Heart left ventricle (tissue), 16 donors: Measurements from ENCODE around the gene DOCK1. TPM values are rescaled to one million over a fixed set of nuclear protein-coding genes. Genes with fewer than 3 reads are reported as not detected.

Experiments used
- ATAC-seq, 4 donors: fragments of 200-7000 bp; cut with Tn5 transposase; one replicate each; pipeline ENCODE4 v1.9.1; 2020 to 2022; ENCODE audit warnings: moderate library complexity in 4 of 4, mild to moderate bottlenecking in 3 of 4, moderate number of reproducible peaks in 1 of 4
- DNase-seq, 5 donors: peaks; one replicate each; pipeline ENCODE4 v3.0.0-alpha.2; 2020
- H3K27ac ChIP-seq, 12 donors: fragments of 200-600 bp; sonication (generic) in 4 of 12; one replicate each; pipeline versions ENCODE4 v1.5.0 to v1.8.0; 2016 to 2022; ENCODE audit warnings: mild to moderate bottlenecking in 2 of 12
- H3K27me3 ChIP-seq, 9 donors: fragments of 200-600 bp; sonication (generic) in 2 of 9; one replicate each; pipeline versions ENCODE4 v1.5.1 to v1.8.0; 2016 to 2022; ENCODE audit warnings: mild to moderate bottlenecking in 3 of 9
- H3K36me3 ChIP-seq, 9 donors: fragments of 200-600 bp; sonication (generic) in 2 of 9; one replicate each; pipeline versions ENCODE4 v1.5.0 to v1.8.0; 2018 to 2022; ENCODE audit warnings: mild to moderate bottlenecking in 2 of 9
- H3K4me1 ChIP-seq, 12 donors: fragments of 200-600 bp; sonication (generic) in 4 of 12; one replicate each; pipeline versions ENCODE4 v1.5.0 to v1.8.0; 2016 to 2022; ENCODE audit warnings: mild to moderate bottlenecking in 3 of 12
- H3K4me3 ChIP-seq, 12 donors: fragments of 200-600 bp; sonication (generic) in 4 of 12; one replicate each; pipeline versions ENCODE4 v1.5.0 to v1.8.0; 2017 to 2022; ENCODE audit warnings: mild to moderate bottlenecking in 9 of 12, moderate library complexity in 4 of 12
- H3K9me3 ChIP-seq, 12 donors: fragments of 200-600 bp; sonication (generic) in 4 of 12; one replicate each; pipeline versions ENCODE4 v1.5.0 to v1.8.0; 2016 to 2022; ENCODE audit warnings: mild to moderate bottlenecking in 1 of 12
- CTCF ChIP-seq, 12 donors: fragments of 200-600 bp; sonication (generic) in 4 of 12; IDR thresholded peaks; one replicate each; pipeline versions ENCODE4 v1.5.0 to v1.8.0; 2018 to 2022; ENCODE audit warnings: antibody characterized with exemption in 12 of 12, mild to moderate bottlenecking in 5 of 12
- POLR2A ChIP-seq, 2 donors: fragments of 450-650 bp; IDR thresholded peaks; one replicate each; pipeline ENCODE4 v1.6.1; 2017; ENCODE audit warnings: antibody characterized with exemption in 2 of 2, mild to moderate bottlenecking in 2 of 2, moderate library complexity in 2 of 2
- WGBS, 4 donors: extraction: QIAGEN DNeasy Blood & Tissue Kit in 2 of 4; methylation state at CpG; one replicate each; pipeline versions ENCODE4 v1.1.5 to v1.1.7; 2013 to 2018; 5-methylcytosine and 5-hydroxymethylcytosine counted together
- intact Hi-C, 10 donors: fragments of 100-400 bp; cut with DNase I; formaldehyde crosslinking; loops; one replicate each; pipeline versions ENCODE4 v1.11.1 to v1.14.2; 2022
- polyA plus RNA-seq, 2 donors: library from polyadenylated mRNA; stranded (reverse); fragments of 200-250 nt; gene quantifications; one replicate each; pipeline ENCODE4 v1.2.3, GENCODE V29; 2013
- total RNA-seq, 9 donors: library from RNA; depleted of rRNA in 2 of 9; stranded (reverse); fragments of >200 nt in 2 of 9; fragmentation: NEBNext Ultra II Directional in 3 of 9; extraction: Animal tissue kit (Norgen Biotek cat#: 25700) in 3 of 9; gene quantifications; one replicate each; pipeline versions ENCODE4 v1.1.0 to v1.2.4, GENCODE V29; 2016 to 2023
- donor health status: ischemic (EF 13 %, LVEDD 7.1; RV severe dilation, severe dysfunction).
- donor health status: healthy with polysubstance abuse.
- donor health status: DM: no; HTN: yes; CAD: no.
- donor health status: DM: no; HTN: no; CAD: no.
- donor health status: ischemic (EF 25% LVEDD 6.9; RV normal size, moderate dysfunction).
- donor health status: ischemic (EF 25% LVEDD 5.7; RV mildly dilated, moderate dysfunction).
- donor health status: healthy.
- donor health status: DM: yes; HTN: yes; CAD: no.
- donor health status: ischemic (EF 35%, LVEDD 5.7; RV mildly dilated, moderate dysfunction).
- donor health status: nonischemic (EF 11% LVEDD 7.7; RV severe dilation, severe dysfunction).
- donor health status: DM: yes; HTN: yes; CAD: no.
- donor health status: PGD.
- donor health status: ischemic (EF 29% LVEDD 5.4; RV normal size, mild dysfunction).
- donor health status: nonischemic (EF 23%, LVEDD 6.1; RV moderate dilation, normal function).

DOCK1 gene
- total and polyA plus RNA-seq, 11 donors: 5.0 to 31.6 (median 18.6) TPM

GRCh38 chr10:127398140-127398970 lies 493.1 kb downstream of the DOCK1 start:
- no peak for TF ChIP-seq POLR2A (IDR thresholded peaks at IDR 0.05)
- no peak for TF ChIP-seq CTCF (IDR thresholded peaks at IDR 0.05)
- WGBS, 4 donors: 86 to 92% (median 89%) methylated on average over 9 to 12 of the region's 12 CpGs

GRCh38 chr10:127398971-127399365 lies 493.7 kb downstream of the DOCK1 start:
- ATAC-seq (no peak), DNase-seq (no peak)
- no peaks in the 10 kb centered on the region for H3K27me3 ChIP-seq
- intact Hi-C loops: no loop called here
- no peak overlapping the region for H3K27ac ChIP-seq
- H3K4me3 ChIP-seq: no peak overlapping the region
- H3K9me3 ChIP-seq: no peaks in the 10 kb centered on the region
- peaks cover 0 to 23% (median 6%) of the 10 kb centered on the region in 9 donors for H3K36me3 ChIP-seq
- TF ChIP-seq CTCF (IDR thresholded peaks at IDR 0.05) (no peak), POLR2A (IDR thresholded peaks at IDR 0.05) (no peak)
- H3K4me1 ChIP-seq: no peaks in the 10 kb centered on the region
- 88 to 94% (median 93%) methylated on average over 10 of the region's 10 CpGs for WGBS, 4 donors

More at GRCh38 chr10:127398140-127398970, 493.1 kb downstream of the DOCK1 start:
- Histone ChIP-seq H3K9me3 (no peaks in the 10 kb centered on the region), H3K27ac (no peak overlapping the region), H3K4me1 (no peaks in the 10 kb centered on the region), H3K27me3 (no peaks in the 10 kb centered on the region), H3K36me3 (peaks cover 0 to 20% (median 6%) of the 10 kb centered on the region in 9 donors), H3K4me3 (no peak overlapping the region)
- no peak for DNase-seq
- intact Hi-C loops: no loop called here
- no peak for ATAC-seq

GRCh38 chr10:127399668-127400067 lies 494.4 kb downstream of the DOCK1 start:
- no peak for TF ChIP-seq CTCF (IDR thresholded peaks at IDR 0.05)
- no peak for TF ChIP-seq POLR2A (IDR thresholded peaks at IDR 0.05)
- Histone ChIP-seq H3K27ac (no peak overlapping the region), H3K4me1 (no peaks in the 10 kb centered on the region), H3K9me3 (no peaks in the 10 kb centered on the region), H3K27me3 (no peaks in the 10 kb centered on the region), H3K4me3 (no peak overlapping the region), H3K36me3 (peaks cover 0 to 27% (median 11%) of the 10 kb centered on the region in 9 donors)
- intact Hi-C loops: no loop called here
- DNase-seq (no peak), ATAC-seq (no peak)
- 77 to 79% (median 78%) methylated on average over 5 of the region's 5 CpGs for WGBS, 4 donors

- WGBS, 4 donors: 89 to 98% (median 92%) methylated on average over 4 of the region's 4 CpGs
- ATAC-seq: no peak
Measured at GRCh38 chr10:127400216-127400615, 495.0 kb downstream of the DOCK1 start.

More at GRCh38 chr10:127400216-127400615, 495.0 kb downstream of the DOCK1 start:
- H3K9me3 ChIP-seq: no peaks in the 10 kb centered on the region
- intact Hi-C loops: no loop called here
- no peak for DNase-seq
- H3K36me3 ChIP-seq: peaks cover 0 to 31% (median 11%) of the 10 kb centered on the region in 9 donors
- no peak overlapping the region for H3K4me3 ChIP-seq
- TF ChIP-seq CTCF (IDR thresholded peaks at IDR 0.05) (no peak), POLR2A (IDR thresholded peaks at IDR 0.05) (no peak)
- no peaks in the 10 kb centered on the region for H3K27me3 ChIP-seq
- H3K27ac ChIP-seq: no peak overlapping the region
- H3K4me1 ChIP-seq: no peaks in the 10 kb centered on the region
